ENCODE measurements around the gene RBM25. TPM values are rescaled to one million over a fixed set of nuclear protein-coding genes. Genes with fewer than 3 reads are reported as not detected.

Gene RBM25
- total RNA-seq, 2 experiments from 2014 or later = 157 to 161 TPM

DNA sequence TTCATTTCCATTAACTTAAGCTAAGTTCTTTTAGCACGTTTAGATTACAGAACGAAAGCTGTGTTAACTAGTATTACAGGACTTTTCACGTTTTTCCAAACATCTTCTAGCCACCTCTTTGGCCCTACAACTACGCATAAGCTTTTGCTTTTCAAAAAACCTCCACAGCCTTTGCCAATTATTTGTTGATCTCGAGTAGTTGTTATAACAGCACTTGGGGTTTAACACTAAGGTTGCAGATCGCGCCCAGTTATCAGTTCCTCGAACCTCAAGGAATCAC is 450 bp upstream of the RBM25 start:
- no peak overlapping the region for H3K27ac Mint-ChIP-seq
- intact Hi-C loops (cut with DNase I, micrococcal nuclease) = loop anchor here (1.0 to 10.0 kb wide), 6 partner anchors 31 to 1027 kb away; partner anchors contain the start of genes PSEN1 (in 2 of the 2), ZFYVE1 (in 2 of the 2), ALDH6A1 (in 1 of the 2) and DCAF4 (in 1 of the 2)
- peak overlapping the region; percentile 78 to 93 for H3K27ac ChIP-seq (ENCODE audit: low read depth in 1 of 2, low read length in 2 of 2)
- H3K27me3 Mint-ChIP-seq = no peaks in the 10 kb centered on the region
- TF ChIP-seq, protein P1, sequence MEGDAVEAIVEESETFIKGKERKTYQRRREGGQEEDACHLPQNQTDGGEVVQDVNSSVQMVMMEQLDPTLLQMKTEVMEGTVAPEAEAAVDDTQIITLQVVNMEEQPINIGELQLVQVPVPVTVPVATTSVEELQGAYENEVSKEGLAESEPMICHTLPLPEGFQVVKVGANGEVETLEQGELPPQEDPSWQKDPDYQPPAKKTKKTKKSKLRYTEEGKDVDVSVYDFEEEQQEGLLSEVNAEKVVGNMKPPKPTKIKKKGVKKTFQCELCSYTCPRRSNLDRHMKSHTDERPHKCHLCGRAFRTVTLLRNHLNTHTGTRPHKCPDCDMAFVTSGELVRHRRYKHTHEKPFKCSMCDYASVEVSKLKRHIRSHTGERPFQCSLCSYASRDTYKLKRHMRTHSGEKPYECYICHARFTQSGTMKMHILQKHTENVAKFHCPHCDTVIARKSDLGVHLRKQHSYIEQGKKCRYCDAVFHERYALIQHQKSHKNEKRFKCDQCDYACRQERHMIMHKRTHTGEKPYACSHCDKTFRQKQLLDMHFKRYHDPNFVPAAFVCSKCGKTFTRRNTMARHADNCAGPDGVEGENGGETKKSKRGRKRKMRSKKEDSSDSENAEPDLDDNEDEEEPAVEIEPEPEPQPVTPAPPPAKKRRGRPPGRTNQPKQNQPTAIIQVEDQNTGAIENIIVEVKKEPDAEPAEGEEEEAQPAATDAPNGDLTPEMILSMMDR (IDR thresholded peaks at IDR 0.05) = no peak
- DNase-seq (no peak), ATAC-seq (ENCODE audit: poor library complexity) (no peak)
- peaks cover 6% of the 10 kb centered on the region for H3K36me3 ChIP-seq (ENCODE audit: insufficient read depth, low read length)
- H3K4me3 ChIP-seq (ENCODE audit: low read length) = peak overlapping the region; percentile 91
- CTCF ChIA-PET = interaction anchor here (1.9 kb wide), 1 partner anchor 31 kb away, joined by 7 read pairs; the partner anchor contains the start of gene ZFYVE1
- no peak overlapping the region for H3K4me3 Mint-ChIP-seq
- no peaks in the 10 kb centered on the region for H3K9me3 Mint-ChIP-seq
- H3K4me1 ChIP-seq (ENCODE audit: insufficient read depth, low read length) = peaks cover 34% of the 10 kb centered on the region
- peaks cover 24% of the 10 kb centered on the region for H3K36me3 Mint-ChIP-seq (ENCODE audit: low read depth)
- H3K9me3 ChIP-seq (ENCODE audit: control insufficient read depth in 1 of 2, insufficient read depth in 1 of 2, low read length in 2 of 2) = no peaks in the 10 kb centered on the region
- peaks cover 0 to 2% of the 10 kb centered on the region in 2 experiments for H3K27me3 ChIP-seq (ENCODE audit: control insufficient read depth in 1 of 2, insufficient read depth in 2 of 2, low read length in 2 of 2)
- peaks cover 34% of the 10 kb centered on the region for H3K4me1 Mint-ChIP-seq (ENCODE audit: low read depth)
- POLR2A ChIA-PET = interaction anchor here (0.6 to 3.6 kb wide), 31 partner anchors 9 to 1737 kb away, joined by 3 to 111 read pairs (median 5); partner anchors contain the start of genes ACOT2, ACOT4, ACOT6 and BBOF1

DNA sequence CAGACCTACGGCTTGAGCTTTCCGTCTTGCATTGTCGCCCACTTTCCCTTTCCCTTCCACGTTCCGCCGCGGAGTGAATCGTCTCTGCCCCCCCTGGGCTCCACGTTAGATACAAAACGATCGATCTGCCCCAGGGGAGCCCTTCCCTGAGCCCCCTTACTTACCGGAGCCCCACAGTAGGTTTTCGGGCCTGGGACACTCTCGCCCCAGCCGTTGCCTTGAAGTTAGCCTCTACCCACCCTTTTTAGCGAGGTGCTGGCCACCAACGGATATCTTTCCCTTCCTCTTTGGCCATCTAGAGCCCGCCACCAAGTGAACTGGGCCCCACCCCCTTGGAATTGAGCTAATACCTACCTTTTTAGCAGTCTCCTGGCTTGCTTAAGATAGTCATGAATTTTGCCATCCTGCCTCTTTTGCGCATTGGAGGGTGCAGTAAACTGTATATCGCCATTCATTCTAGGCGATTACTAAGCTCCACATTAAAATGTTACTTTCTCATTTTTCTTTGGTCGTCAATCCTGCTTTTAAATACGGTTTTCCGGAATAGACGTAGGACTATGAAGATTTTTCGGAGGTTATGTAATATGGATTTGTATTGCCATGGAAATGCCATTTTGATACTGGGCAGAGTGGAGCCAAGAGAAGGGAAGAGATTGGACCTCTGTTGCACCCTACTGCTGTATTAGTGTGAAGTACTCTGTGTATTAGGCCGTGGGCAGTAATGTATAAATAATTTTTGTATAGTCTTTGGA is 764 bp downstream of the RBM25 start:
- POLR2A ChIA-PET = interaction anchor here (0.6 to 3.6 kb wide), 38 partner anchors 8 to 1738 kb away, joined by 3 to 111 read pairs (median 4); partner anchors contain the start of genes ACOT2, ACOT4, ACOT6 and COQ6
- CTCF ChIA-PET = interaction anchor here (1.9 kb wide), 1 partner anchor 32 kb away, joined by 7 read pairs; the partner anchor contains the start of gene ZFYVE1
- intact Hi-C loops (cut with DNase I, micrococcal nuclease) = loop anchor here (1.0 to 10.0 kb wide), 6 partner anchors 32 to 1026 kb away; partner anchors contain the start of genes PSEN1 (in 2 of the 2), ZFYVE1 (in 2 of the 2), ALDH6A1 (in 1 of the 2) and DCAF4 (in 1 of the 2)
- H3K27me3 Mint-ChIP-seq = no peaks in the 10 kb centered on the region
- Histone ChIP-seq H3K4me3 (ENCODE audit: low read length) (peak overlapping the region; percentile 91), H3K27ac (ENCODE audit: low read depth in 1 of 2, low read length in 2 of 2) (peak overlapping the region; percentile 78 to 93), H3K36me3 (ENCODE audit: insufficient read depth, low read length) (peaks cover 17% of the 10 kb centered on the region), H3K27me3 (ENCODE audit: control insufficient read depth in 1 of 2, insufficient read depth in 2 of 2, low read length in 2 of 2) (no peaks in the 10 kb centered on the region), H3K9me3 (ENCODE audit: control insufficient read depth in 1 of 2, insufficient read depth in 1 of 2, low read length in 2 of 2) (no peaks in the 10 kb centered on the region), H3K4me1 (ENCODE audit: insufficient read depth, low read length) (peaks cover 40% of the 10 kb centered on the region)
- no peak overlapping the region for H3K27ac Mint-ChIP-seq
- peaks cover 35% of the 10 kb centered on the region for H3K36me3 Mint-ChIP-seq (ENCODE audit: low read depth)
- ATAC-seq (ENCODE audit: poor library complexity) = no peak
- H3K4me1 Mint-ChIP-seq (ENCODE audit: low read depth) = peaks cover 43% of the 10 kb centered on the region
- no peaks in the 10 kb centered on the region for H3K9me3 Mint-ChIP-seq
- no peak overlapping the region for H3K4me3 Mint-ChIP-seq
- DNase-seq = peak in 2 of 14 experiments; percentile 1 to 21
- TF ChIP-seq, protein P1 (IDR thresholded peaks at IDR 0.05) = no peak

DNA sequence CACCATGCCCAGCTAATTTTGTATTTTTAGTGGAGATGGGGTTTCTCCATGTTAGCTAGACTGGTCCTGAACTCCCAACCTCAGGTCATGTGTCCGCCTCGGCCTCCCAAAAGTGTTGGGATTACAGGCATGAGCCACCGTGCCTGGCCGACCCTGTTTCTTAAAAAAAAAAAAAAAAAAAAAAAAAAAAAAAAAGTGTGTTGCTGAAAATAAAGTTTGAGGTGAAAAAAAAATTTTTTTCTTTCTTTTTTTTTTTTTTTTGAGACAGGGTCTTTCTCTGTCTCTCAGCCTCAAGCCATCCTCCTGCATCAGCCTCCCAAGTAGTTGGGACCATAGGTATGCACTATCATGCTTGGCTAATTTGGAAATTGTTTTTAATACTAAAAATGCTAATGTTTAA is 11.3 kb downstream of the RBM25 start:
- ATAC-seq (ENCODE audit: poor library complexity) (no peak), DNase-seq (no peak)
- TF ChIP-seq, protein P1 (IDR thresholded peaks at IDR 0.05) = no peak
- H3K36me3 ChIP-seq (ENCODE audit: insufficient read depth, low read length) = peaks cover 54% of the 10 kb centered on the region
- ChIA-PET POLR2A (interaction anchor here (1.6 kb wide), 1 partner anchor 11 kb away, joined by 7 read pairs; the partner anchor contains the start of gene RBM25), CTCF (interaction anchor here (1.2 kb wide), 1 partner anchor 13 kb away, joined by 3 read pairs; no protein-coding TSS in a partner anchor)
- no peak overlapping the region for H3K27ac ChIP-seq (ENCODE audit: low read depth in 1 of 2, low read length in 2 of 2)
- H3K9me3 ChIP-seq (ENCODE audit: control insufficient read depth in 1 of 2, insufficient read depth in 1 of 2, low read length in 2 of 2) = no peaks in the 10 kb centered on the region
- Mint-ChIP-seq H3K27me3 (no peaks in the 10 kb centered on the region), H3K4me3 (no peak overlapping the region), H3K36me3 (ENCODE audit: low read depth) (peaks cover 77% of the 10 kb centered on the region), H3K4me1 (ENCODE audit: low read depth) (peaks cover 44% of the 10 kb centered on the region), H3K9me3 (no peaks in the 10 kb centered on the region), H3K27ac (no peak overlapping the region)
- no peak overlapping the region for H3K4me3 ChIP-seq (ENCODE audit: low read length)
- intact Hi-C loops (cut with DNase I, micrococcal nuclease) = no loop called here
- H3K27me3 ChIP-seq (ENCODE audit: control insufficient read depth in 1 of 2, insufficient read depth in 2 of 2, low read length in 2 of 2) = no peaks in the 10 kb centered on the region
- peaks cover 28% of the 10 kb centered on the region for H3K4me1 ChIP-seq (ENCODE audit: insufficient read depth, low read length)

All from CD4-positive, alpha-beta T cell (primary cell).